Sigmoid colon (tissue), 7 donors: ENCODE data around the gene CARMIL1. TPM values are rescaled to one million over a fixed set of nuclear protein-coding genes. Genes with fewer than 3 reads are reported as not detected.

ENCODE experiments used
- DNase-seq: peaks from one replicate; pipeline ENCODE4 v3.0.0-alpha.2; 2019
- H3K27ac ChIP-seq, 4 donors: fragments of 200-600 bp; sonication (generic); one replicate each; pipeline ENCODE4 v1.5.1; 2016 to 2019; ENCODE audit warnings: mild to moderate bottlenecking in 1 of 4
- H3K27me3 ChIP-seq, 3 donors: fragments of 200-600 bp; sonication (generic); one replicate each; pipeline ENCODE4 v1.5.1; 2019; ENCODE audit warnings: mild to moderate bottlenecking in 1 of 3
- H3K36me3 ChIP-seq, 4 donors: fragments of 200-600 bp; sonication (generic); one replicate each; pipeline ENCODE4 v1.5.1; 2016 to 2019
- H3K4me1 ChIP-seq, 4 donors: fragments of 200-600 bp; sonication (generic); one replicate each; pipeline ENCODE4 v1.5.1; 2017 to 2019
- H3K4me3 ChIP-seq, 4 donors: fragments of 200-600 bp; sonication (generic); one replicate each; pipeline ENCODE4 v1.5.1; 2017 to 2019; ENCODE audit warnings: mild to moderate bottlenecking in 2 of 4, moderate library complexity in 1 of 4
- H3K9me3 ChIP-seq, 4 donors: fragments of 200-600 bp in 3 of 4; sonication (generic) in 3 of 4; one replicate each; pipeline versions ENCODE4 v1.5.1 to v1.6.1; 2013 to 2019
- CTCF ChIP-seq, 4 experiments: fragments of 450-650 bp in 3 of 4; fragments of 200-600 bp in 1 of 4; IDR thresholded peaks; one replicate each; pipeline ENCODE4 v1.5.1; 2016 to 2019; ENCODE audit warnings: antibody characterized with exemption in 4 of 4, mild to moderate bottlenecking in 3 of 4, moderate library complexity in 2 of 4
- EP300 ChIP-seq, 4 donors: sonication (generic); formaldehyde crosslinking; IDR thresholded peaks; one replicate each; pipeline ENCODE4 v1.6.1; 2017; ENCODE audit warnings: antibody characterized with exemption in 4 of 4
- POLR2A ChIP-seq, 2 donors: fragments of 450-650 bp; IDR thresholded peaks; one replicate each; pipeline ENCODE4 v1.6.1; 2016; ENCODE audit warnings: antibody characterized with exemption in 2 of 2, mild to moderate bottlenecking in 2 of 2, moderate library complexity in 2 of 2
- POLR2AphosphoS5 ChIP-seq, 4 donors: sonication (generic); formaldehyde crosslinking; IDR thresholded peaks; one replicate each; pipeline ENCODE4 v1.6.1; 2017; ENCODE audit warnings: antibody characterized with exemption in 4 of 4
- WGBS, 2 donors: extraction: QIAGEN DNeasy Blood & Tissue Kit; methylation state at CpG; one replicate each; pipeline ENCODE4 v1.1.7; 2013; 5-methylcytosine and 5-hydroxymethylcytosine counted together
- intact Hi-C: fragments of 100-400 bp; cut with DNase I; formaldehyde crosslinking; loops from one replicate; pipeline ENCODE4 v1.15.1; 2023
- polyA plus RNA-seq, 3 donors: library from polyadenylated mRNA; stranded (reverse); fragments of 200-250 nt; gene quantifications; one replicate each; pipeline ENCODE4 v1.2.3, GENCODE V29; 2013
- total RNA-seq, 4 donors: library from RNA; depleted of rRNA; stranded (reverse); fragments of >200 nt; gene quantifications; one replicate each; pipeline ENCODE4 v1.1.0, GENCODE V29; 2016
- donor health status: healthy with polysubstance abuse.
- donor health status: Bipolar disorder and iron deficiency.
- donor health status: healthy.

The CARMIL1 gene
- total and polyA plus RNA-seq, 7 donors: 3.4 to 24.0 (median 8.2) TPM

- no peak for TF ChIP-seq EP300 (IDR thresholded peaks at IDR 0.05)
- TF ChIP-seq POLR2AphosphoS5 (IDR thresholded peaks at IDR 0.05): no peak
- TF ChIP-seq POLR2A (IDR thresholded peaks at IDR 0.05): no peak
- no peak for TF ChIP-seq CTCF (IDR thresholded peaks at IDR 0.05)
- H3K9me3 ChIP-seq: no peaks in the 10 kb centered on the region
- no peaks in the 10 kb centered on the region for H3K27me3 ChIP-seq
- no peak overlapping the region for H3K4me3 ChIP-seq
- WGBS, 2 donors: 48 to 93% methylated on average over 2 of the region's 2 CpGs
- H3K36me3 ChIP-seq: no peaks in the 10 kb centered on the region
- intact Hi-C loops: no loop called here
- no peak for DNase-seq
- no peak overlapping the region for H3K27ac ChIP-seq
- no peaks in the 10 kb centered on the region for H3K4me1 ChIP-seq
Observed at GRCh38 chr6:25511376-25511775, 232.2 kb downstream of the CARMIL1 start.

GRCh38 chr6:25512560-25512959 lies 233.4 kb downstream of the CARMIL1 start:
- H3K4me1 ChIP-seq: no peaks in the 10 kb centered on the region
- no peak overlapping the region for H3K4me3 ChIP-seq
- TF ChIP-seq POLR2A (IDR thresholded peaks at IDR 0.05) (no peak), POLR2AphosphoS5 (IDR thresholded peaks at IDR 0.05) (no peak), CTCF (IDR thresholded peaks at IDR 0.05) (no peak), EP300 (IDR thresholded peaks at IDR 0.05) (no peak)
- H3K27ac ChIP-seq: no peak overlapping the region
- DNase-seq: no peak
- no peaks in the 10 kb centered on the region for H3K9me3 ChIP-seq
- H3K27me3 ChIP-seq: no peaks in the 10 kb centered on the region
- intact Hi-C loops: no loop called here
- H3K36me3 ChIP-seq: no peaks in the 10 kb centered on the region

- DNase-seq: no peak
- no peaks in the 10 kb centered on the region for H3K27me3 ChIP-seq
- H3K9me3 ChIP-seq: no peaks in the 10 kb centered on the region
- no peak overlapping the region for H3K27ac ChIP-seq
- no peaks in the 10 kb centered on the region for H3K4me1 ChIP-seq
- H3K36me3 ChIP-seq: no peaks in the 10 kb centered on the region
- no peak for TF ChIP-seq POLR2AphosphoS5 (IDR thresholded peaks at IDR 0.05)
- TF ChIP-seq CTCF (IDR thresholded peaks at IDR 0.05): no peak
- no peak for TF ChIP-seq EP300 (IDR thresholded peaks at IDR 0.05)
- TF ChIP-seq POLR2A (IDR thresholded peaks at IDR 0.05): no peak
- intact Hi-C loops: no loop called here
- H3K4me3 ChIP-seq: no peak overlapping the region
Observed at GRCh38 chr6:25519856-25520255, 240.7 kb downstream of the CARMIL1 start.

GRCh38 chr6:25524542-25524941 lies 245.4 kb downstream of the CARMIL1 start:
- H3K4me1 ChIP-seq: no peaks in the 10 kb centered on the region
- intact Hi-C loops: no loop called here
- WGBS, 2 donors: 71 to 75% methylated on average over 1 of the region's 1 CpG

GRCh38 chr6:25525078-25525477 lies 245.9 kb downstream of the CARMIL1 start:
- no peak overlapping the region for H3K27ac ChIP-seq
- DNase-seq: no peak
- 89 to 91% methylated on average over 3 of the region's 3 CpGs for WGBS, 2 donors
- no peaks in the 10 kb centered on the region for H3K27me3 ChIP-seq
- H3K4me1 ChIP-seq: no peaks in the 10 kb centered on the region
- no peak overlapping the region for H3K4me3 ChIP-seq
- TF ChIP-seq CTCF (IDR thresholded peaks at IDR 0.05) (no peak), POLR2AphosphoS5 (IDR thresholded peaks at IDR 0.05) (no peak), POLR2A (IDR thresholded peaks at IDR 0.05) (no peak), EP300 (IDR thresholded peaks at IDR 0.05) (no peak)
- H3K36me3 ChIP-seq: no peaks in the 10 kb centered on the region
- intact Hi-C loops: no loop called here
- no peaks in the 10 kb centered on the region for H3K9me3 ChIP-seq

More at GRCh38 chr6:25524542-25524941, 245.4 kb downstream of the CARMIL1 start:
- no peak for TF ChIP-seq EP300 (IDR thresholded peaks at IDR 0.05)
- DNase-seq: no peak
- Histone ChIP-seq H3K4me3 (no peak overlapping the region), H3K27me3 (no peaks in the 10 kb centered on the region), H3K36me3 (no peaks in the 10 kb centered on the region), H3K27ac (no peak overlapping the region), H3K9me3 (no peaks in the 10 kb centered on the region)
